H1 (cell line): Measurements from ENCODE around the gene RNU11. TPM values are rescaled to one million over a fixed set of nuclear protein-coding genes. Genes with fewer than 3 reads are reported as not detected.

Source experiments
- ASH2L ChIP-seq: fragments of 200-600, 300-600 bp; sonication (generic); IDR thresholded peaks from one replicate; pipeline ENCODE4 v1.7.1; 2017; ENCODE audit warnings: low read length
- BCL11A ChIP-seq, 2 experiments: IDR thresholded peaks; one replicate each; pipeline ENCODE4 v1.6.1; 2011; ENCODE audit warnings: low read depth in 2 of 2, low read length in 2 of 2, mild to moderate bottlenecking in 2 of 2
- CBX8 ChIP-seq: fragments of 300-800, 300-1000 bp; sonication (generic); IDR thresholded peaks from 2 replicates; pipeline ENCODE4 v1.7.1; 2016; ENCODE audit warnings: low read depth, low read length, borderline replicate concordance
- CHD2 ChIP-seq: IDR thresholded peaks from 2 replicates; pipeline ENCODE4 v1.6.1; 2012; ENCODE audit warnings: low read length, improper control_type of control experiment
- HDAC2 ChIP-seq, 2 experiments: fragments of 300-600 bp in 1 of 2; sonication (generic) in 1 of 2; IDR thresholded peaks; 2 replicates each; pipeline ENCODE4 v1.6.1; 2011 to 2012; ENCODE audit warnings: low read depth in 2 of 2, low read length in 2 of 2, mild to moderate bottlenecking in 2 of 2, moderate library complexity in 2 of 2, borderline replicate concordance in 1 of 2, inconsistent platforms in 1 of 2
- KDM5A ChIP-seq: fragments of 200-600 bp; IDR thresholded peaks from 2 replicates; pipeline ENCODE4 v1.7.1; 2012; ENCODE audit warnings: mild to moderate bottlenecking, low read length, inconsistent platforms, mixed read lengths
- POLR2A ChIP-seq, 2 experiments: IDR thresholded peaks; 1 replicate in 1 of 2; 2 replicates in 1 of 2; pipeline ENCODE4 v1.6.1; 2011; ENCODE audit warnings: low read depth in 2 of 2, low read length in 2 of 2, mild to moderate bottlenecking in 2 of 2; ENCODE audit errors: control extremely low read depth in 1 of 2
- RFX5 ChIP-seq: IDR thresholded peaks from 2 replicates; pipeline ENCODE4 v1.6.1; 2011; ENCODE audit warnings: low read depth, low read length, improper control_type of control experiment, borderline replicate concordance
- SIN3A ChIP-seq, 2 experiments: IDR thresholded peaks in 1 of 2; conservative IDR thresholded peaks in 1 of 2; 2 replicates each; pipeline ENCODE4 v1.6.1; 2011 to 2012; ENCODE audit warnings: low read length in 2 of 2, improper control_type of control experiment in 1 of 2, low read depth in 1 of 2, mild to moderate bottlenecking in 1 of 2
- SUZ12 ChIP-seq: fragments of 200-600 bp; sonication (generic); IDR thresholded peaks from 2 replicates; pipeline ENCODE4 v1.6.1; 2012; ENCODE audit warnings: mild to moderate bottlenecking, inconsistent platforms, low read length, moderate library complexity, mixed read lengths
- polyA plus RNA-seq, 7 experiments: library from polyadenylated mRNA; depleted of rRNA in 3 of 7; stranded (reverse) in 5 of 7; unstranded in 2 of 7; fragments of >200 nt in 5 of 7; fragments of 200-250 nt in 2 of 7; gene quantifications; 1 replicate in 5 of 7; 2 replicates in 1 of 7; 4 replicates in 1 of 7; pipeline versions ENCODE4 v1.2.1 to v1.2.3, GENCODE V29; 2011 to 2013; ENCODE audit warnings: missing spikeins in 2 of 7, mixed read lengths in 2 of 7
- total RNA-seq: library from RNA; stranded (reverse); fragmentation: NEBNext Ultra II Directional; extraction: Animal tissue kit (Norgen Biotek cat#: 25700); gene quantifications from 2 replicates; pipeline ENCODE4 v1.2.1, GENCODE V29; 2021
- TF ChIP-seq, protein P1 (sequence below): fragments of 300-600 bp; sonication (generic); IDR thresholded peaks from 2 replicates; pipeline ENCODE4 v1.7.1; 2012; ENCODE audit warnings: low read length, moderate library complexity, mild to moderate bottlenecking, inconsistent platforms; ENCODE audit not compliant: insufficient replicate concordance
- TF ChIP-seq, protein P2 (sequence below): IDR thresholded peaks from 2 replicates; pipeline ENCODE4 v1.6.1; 2012; ENCODE audit warnings: inconsistent platforms

Gene RNU11
- total and polyA plus RNA-seq, 2 of the 8 experiments (the other 6 are each of a cell fraction or from before 2014, with no cell fraction given), result not detected

DNA sequence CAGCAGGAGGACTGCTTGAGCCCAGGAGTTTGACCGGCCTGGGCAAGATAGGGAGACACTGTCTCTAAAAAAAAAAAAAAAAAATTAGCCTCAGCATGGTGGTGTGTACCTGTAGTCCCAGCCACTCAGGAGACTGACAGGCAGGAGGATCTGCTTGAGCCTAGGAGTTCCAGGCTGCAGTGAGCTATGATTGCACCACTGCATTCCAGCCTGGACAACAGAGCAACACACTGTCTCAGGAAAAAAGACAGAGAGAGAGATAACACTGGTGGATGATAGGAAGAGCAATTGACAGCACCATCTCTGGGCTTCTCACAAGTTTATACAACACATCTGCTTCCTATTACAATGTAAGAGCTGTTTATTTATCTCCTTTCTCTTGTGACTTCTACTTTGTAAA lies 2.4 kb upstream of the RNU11 start (continued):
- TF ChIP-seq, protein P1, sequence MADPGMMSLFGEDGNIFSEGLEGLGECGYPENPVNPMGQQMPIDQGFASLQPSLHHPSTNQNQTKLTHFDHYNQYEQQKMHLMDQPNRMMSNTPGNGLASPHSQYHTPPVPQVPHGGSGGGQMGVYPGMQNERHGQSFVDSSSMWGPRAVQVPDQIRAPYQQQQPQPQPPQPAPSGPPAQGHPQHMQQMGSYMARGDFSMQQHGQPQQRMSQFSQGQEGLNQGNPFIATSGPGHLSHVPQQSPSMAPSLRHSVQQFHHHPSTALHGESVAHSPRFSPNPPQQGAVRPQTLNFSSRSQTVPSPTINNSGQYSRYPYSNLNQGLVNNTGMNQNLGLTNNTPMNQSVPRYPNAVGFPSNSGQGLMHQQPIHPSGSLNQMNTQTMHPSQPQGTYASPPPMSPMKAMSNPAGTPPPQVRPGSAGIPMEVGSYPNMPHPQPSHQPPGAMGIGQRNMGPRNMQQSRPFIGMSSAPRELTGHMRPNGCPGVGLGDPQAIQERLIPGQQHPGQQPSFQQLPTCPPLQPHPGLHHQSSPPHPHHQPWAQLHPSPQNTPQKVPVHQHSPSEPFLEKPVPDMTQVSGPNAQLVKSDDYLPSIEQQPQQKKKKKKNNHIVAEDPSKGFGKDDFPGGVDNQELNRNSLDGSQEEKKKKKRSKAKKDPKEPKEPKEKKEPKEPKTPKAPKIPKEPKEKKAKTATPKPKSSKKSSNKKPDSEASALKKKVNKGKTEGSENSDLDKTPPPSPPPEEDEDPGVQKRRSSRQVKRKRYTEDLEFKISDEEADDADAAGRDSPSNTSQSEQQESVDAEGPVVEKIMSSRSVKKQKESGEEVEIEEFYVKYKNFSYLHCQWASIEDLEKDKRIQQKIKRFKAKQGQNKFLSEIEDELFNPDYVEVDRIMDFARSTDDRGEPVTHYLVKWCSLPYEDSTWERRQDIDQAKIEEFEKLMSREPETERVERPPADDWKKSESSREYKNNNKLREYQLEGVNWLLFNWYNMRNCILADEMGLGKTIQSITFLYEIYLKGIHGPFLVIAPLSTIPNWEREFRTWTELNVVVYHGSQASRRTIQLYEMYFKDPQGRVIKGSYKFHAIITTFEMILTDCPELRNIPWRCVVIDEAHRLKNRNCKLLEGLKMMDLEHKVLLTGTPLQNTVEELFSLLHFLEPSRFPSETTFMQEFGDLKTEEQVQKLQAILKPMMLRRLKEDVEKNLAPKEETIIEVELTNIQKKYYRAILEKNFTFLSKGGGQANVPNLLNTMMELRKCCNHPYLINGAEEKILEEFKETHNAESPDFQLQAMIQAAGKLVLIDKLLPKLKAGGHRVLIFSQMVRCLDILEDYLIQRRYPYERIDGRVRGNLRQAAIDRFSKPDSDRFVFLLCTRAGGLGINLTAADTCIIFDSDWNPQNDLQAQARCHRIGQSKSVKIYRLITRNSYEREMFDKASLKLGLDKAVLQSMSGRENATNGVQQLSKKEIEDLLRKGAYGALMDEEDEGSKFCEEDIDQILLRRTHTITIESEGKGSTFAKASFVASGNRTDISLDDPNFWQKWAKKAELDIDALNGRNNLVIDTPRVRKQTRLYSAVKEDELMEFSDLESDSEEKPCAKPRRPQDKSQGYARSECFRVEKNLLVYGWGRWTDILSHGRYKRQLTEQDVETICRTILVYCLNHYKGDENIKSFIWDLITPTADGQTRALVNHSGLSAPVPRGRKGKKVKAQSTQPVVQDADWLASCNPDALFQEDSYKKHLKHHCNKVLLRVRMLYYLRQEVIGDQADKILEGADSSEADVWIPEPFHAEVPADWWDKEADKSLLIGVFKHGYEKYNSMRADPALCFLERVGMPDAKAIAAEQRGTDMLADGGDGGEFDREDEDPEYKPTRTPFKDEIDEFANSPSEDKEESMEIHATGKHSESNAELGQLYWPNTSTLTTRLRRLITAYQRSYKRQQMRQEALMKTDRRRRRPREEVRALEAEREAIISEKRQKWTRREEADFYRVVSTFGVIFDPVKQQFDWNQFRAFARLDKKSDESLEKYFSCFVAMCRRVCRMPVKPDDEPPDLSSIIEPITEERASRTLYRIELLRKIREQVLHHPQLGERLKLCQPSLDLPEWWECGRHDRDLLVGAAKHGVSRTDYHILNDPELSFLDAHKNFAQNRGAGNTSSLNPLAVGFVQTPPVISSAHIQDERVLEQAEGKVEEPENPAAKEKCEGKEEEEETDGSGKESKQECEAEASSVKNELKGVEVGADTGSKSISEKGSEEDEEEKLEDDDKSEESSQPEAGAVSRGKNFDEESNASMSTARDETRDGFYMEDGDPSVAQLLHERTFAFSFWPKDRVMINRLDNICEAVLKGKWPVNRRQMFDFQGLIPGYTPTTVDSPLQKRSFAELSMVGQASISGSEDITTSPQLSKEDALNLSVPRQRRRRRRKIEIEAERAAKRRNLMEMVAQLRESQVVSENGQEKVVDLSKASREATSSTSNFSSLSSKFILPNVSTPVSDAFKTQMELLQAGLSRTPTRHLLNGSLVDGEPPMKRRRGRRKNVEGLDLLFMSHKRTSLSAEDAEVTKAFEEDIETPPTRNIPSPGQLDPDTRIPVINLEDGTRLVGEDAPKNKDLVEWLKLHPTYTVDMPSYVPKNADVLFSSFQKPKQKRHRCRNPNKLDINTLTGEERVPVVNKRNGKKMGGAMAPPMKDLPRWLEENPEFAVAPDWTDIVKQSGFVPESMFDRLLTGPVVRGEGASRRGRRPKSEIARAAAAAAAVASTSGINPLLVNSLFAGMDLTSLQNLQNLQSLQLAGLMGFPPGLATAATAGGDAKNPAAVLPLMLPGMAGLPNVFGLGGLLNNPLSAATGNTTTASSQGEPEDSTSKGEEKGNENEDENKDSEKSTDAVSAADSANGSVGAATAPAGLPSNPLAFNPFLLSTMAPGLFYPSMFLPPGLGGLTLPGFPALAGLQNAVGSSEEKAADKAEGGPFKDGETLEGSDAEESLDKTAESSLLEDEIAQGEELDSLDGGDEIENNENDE, result no peak
- TF ChIP-seq SIN3A (conservative IDR thresholded peaks at IDR 0.05 in 1 of 2, IDR thresholded peaks at IDR 0.05 in 1 of 2; ENCODE audit: low read depth in 1 of 2, low read length in 2 of 2) (no peak), CHD2 (no peak), HDAC2 (IDR thresholded peaks at IDR 0.05; ENCODE audit: borderline replicate concordance in 1 of 2, low read depth in 2 of 2, low read length in 2 of 2) (no peak), SUZ12 (no peak), BCL11A (IDR thresholded peaks at IDR 0.05; ENCODE audit: low read depth in 2 of 2, low read length in 2 of 2) (no peak), POLR2A (IDR thresholded peaks at IDR 0.05; ENCODE audit: control extremely low read depth in 1 of 2, low read depth in 2 of 2, low read length in 2 of 2) (no peak), KDM5A (no peak), CBX8 (no peak), RFX5 (no peak), ASH2L (no peak)
- TF ChIP-seq, protein P2, sequence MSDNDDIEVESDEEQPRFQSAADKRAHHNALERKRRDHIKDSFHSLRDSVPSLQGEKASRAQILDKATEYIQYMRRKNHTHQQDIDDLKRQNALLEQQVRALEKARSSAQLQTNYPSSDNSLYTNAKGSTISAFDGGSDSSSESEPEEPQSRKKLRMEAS, result no peak
